ENCODE measurements around the gene ANKIB1.

Gene ANKIB1

GRCh38 chr7:92448205-92448747 is 202.5 kb downstream of the ANKIB1 start:
- DNase-seq (ENCODE audit: low read depth in 2 of 2) = peak; percentile 16 to 23
